GM21360 (cell line): ENCODE results near the gene EEF2K.

ENCODE experiments used
- ATAC-seq: cut with Tn5 transposase; IDR thresholded peaks from one replicate; pipeline ENCODE4 v1.9.1; 2021; ENCODE audit warnings: mild to moderate bottlenecking, moderate library complexity; ENCODE audit not compliant: unreplicated experiment

Gene EEF2K

GRCh38 chr16:22314661-22315626, 108.9 kb downstream of the EEF2K start:
- ATAC-seq: no peak

DNA sequence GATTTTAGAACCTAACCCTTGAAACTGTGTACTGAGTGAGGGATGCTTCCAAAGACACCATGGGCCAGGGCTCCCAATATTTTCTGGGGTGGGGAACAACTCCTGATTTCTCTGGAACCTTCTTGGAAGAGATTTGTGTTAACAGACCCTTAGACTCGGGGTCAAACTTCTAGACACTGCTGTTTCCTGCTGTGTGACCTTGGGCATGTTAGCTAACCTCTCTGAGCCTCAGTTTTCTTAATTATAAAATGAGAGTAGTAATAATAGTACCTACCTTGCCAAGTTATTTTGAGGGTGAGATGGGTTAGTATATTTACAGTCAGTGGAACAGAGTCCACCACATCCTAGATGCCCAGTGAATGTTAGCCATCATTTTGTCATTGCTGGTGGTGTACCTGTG, 109.9 kb downstream of the EEF2K start:
- ATAC-seq: no peak

DNA sequence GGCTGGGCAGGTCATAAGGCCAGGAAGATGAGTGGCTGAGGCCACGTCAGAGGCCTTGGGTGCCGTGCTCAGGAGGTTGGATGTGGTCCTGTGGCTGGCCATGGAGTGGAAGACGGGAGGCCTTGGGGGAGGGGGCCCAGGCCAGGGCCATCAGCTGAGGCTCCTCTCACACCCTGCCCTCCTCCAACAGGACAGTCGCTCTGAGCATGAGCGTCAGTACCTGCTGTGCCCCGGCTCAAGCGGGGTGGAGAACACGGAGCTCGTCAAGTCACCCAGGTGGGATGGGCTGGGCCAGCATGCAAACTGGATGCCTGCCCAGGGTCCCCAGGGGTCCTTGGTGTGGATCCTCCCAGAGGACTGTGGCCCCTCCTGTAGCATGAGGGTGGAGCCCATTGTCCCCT, 110.3 kb downstream of the EEF2K start:
- ATAC-seq: no peak

DNA sequence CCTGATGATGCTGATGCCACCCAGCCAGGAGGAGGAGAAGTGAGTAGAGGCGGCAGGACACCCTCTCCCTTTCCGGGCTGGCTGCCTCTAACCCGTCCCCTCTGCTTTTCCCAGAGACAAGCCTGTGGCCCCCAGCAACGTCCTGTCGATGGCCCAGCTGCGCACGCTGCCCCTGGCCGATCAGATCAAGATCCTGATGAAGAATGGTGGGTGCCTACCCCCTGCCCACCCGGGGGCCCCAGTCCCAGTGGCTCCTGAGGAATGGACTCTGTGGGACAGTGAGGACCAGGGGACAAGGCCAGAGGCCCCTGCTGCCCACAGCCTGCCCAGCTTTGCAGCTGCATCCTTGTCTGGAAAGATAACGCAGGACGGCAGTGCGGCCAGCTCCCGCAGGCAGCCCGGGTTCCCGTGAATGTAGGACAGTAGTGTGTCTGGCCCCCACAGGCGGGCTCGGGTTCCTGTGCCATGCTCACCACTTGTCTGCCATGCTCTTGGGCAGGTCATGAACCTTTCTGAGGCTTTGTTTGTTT, 111.0 kb downstream of the EEF2K start:
- no peak for ATAC-seq

GRCh38 chr16:22317625-22318024, 111.5 kb downstream of the EEF2K start:
- ATAC-seq: no peak

DNA sequence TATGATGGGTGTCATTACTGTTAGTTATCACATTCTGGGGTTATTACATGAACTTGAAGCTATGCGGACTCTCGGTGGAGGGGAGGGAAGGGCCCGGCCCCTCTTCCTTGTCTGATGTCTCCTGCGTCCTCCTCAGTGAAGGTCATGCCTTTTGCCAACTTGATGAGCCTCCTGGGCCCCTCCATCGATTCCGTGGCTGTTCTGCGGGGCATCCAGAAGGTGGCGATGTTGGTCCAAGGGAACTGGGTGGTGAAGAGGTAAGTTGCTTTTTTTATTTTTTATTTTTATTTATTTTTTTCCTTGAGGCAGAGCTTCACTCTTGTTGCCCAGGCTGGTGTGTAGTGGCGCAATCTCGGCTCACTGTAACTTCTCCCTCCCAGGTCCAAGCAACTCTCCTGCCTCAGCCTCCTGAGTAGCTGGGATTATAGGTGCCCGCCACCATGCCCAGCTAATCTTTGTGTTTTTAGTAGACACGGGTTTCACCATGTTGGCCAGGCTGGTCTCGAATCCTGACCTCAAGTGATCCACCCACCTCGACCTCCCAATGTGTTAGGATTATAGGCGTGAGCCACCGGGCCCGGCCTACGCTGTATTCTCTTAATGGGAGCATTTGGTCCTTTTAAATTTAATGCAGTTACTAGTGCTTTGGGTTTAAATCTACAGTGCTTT, 112.7 kb downstream of the EEF2K start:
- ATAC-seq: no peak

GRCh38 chr16:22320572-22321339, 114.7 kb downstream of the EEF2K start:
- ATAC-seq: no peak

- ATAC-seq: no peak
Observed at GRCh38 chr16:22321340-22322001, 115.4 kb downstream of the EEF2K start.

- no peak for ATAC-seq
Observed at GRCh38 chr16:22322021-22322471, 116.0 kb downstream of the EEF2K start.

DNA sequence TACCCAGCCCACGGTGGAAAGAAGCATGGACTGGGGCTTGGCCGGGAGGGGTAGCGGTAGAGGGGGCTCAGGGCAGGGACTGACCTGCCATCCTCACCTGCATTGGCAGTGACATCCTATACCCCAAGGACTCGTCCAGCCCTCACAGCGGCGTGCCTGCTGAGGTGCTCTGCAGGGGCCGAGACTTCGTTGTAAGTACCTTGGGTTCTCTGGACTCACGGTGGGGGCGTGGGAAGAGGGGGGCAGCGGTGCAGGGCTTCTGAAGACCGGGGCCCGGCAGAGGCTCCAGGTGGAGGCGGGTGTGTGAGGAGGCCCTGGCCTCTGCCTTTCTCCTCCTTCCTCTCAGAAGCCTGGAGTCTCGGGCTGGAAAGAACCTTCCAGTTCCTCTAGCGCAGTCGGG, 116.7 kb downstream of the EEF2K start:
- no peak for ATAC-seq

- ATAC-seq: no peak
Observed at GRCh38 chr16:22323173-22323958, 117.3 kb downstream of the EEF2K start.

DNA sequence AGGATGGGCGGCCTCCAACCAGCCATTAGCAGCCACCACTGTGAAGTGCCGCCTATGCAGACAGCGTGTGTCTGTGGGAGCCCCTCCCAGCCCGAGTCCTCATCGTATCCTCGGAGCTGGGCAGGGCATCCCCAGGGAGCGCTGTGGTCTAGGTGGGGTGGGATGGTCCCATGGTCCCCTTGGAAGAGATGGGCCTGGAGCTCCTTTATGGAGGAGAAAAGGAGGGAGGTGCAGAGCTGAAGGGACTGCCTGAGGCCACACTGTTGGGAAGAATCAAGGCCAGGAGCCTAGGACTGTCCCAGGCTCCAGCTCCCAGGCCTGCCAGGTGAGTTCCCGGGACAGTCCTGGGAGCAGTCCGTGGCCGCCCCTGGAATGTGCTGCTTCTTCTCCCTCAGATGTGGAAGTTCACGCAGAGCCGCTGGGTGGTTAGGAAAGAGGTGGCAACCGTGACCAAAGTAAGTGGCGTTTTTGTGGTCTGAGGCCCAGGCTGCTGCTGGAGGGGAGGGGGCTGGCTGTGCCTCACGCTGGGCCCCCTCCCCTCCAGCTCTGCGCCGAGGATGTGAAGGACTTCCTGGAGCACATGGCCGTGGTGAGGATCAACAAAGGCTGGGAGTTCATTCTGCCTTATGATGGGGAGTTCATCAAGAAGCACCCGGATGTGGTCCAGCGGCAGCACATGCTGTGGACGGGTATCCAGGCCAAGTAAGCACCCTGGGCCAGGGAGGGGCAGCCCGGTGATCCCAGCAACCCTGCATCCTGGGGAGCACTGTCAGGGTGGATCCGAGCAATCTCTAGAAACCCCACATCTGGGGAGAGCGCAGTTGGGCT, 118.1 kb downstream of the EEF2K start:
- ATAC-seq: no peak

- no peak for ATAC-seq
Observed at GRCh38 chr16:22324787-22325597, 118.9 kb downstream of the EEF2K start.

- no peak for ATAC-seq
Observed at GRCh38 chr16:22325598-22326368, 119.7 kb downstream of the EEF2K start.

DNA sequence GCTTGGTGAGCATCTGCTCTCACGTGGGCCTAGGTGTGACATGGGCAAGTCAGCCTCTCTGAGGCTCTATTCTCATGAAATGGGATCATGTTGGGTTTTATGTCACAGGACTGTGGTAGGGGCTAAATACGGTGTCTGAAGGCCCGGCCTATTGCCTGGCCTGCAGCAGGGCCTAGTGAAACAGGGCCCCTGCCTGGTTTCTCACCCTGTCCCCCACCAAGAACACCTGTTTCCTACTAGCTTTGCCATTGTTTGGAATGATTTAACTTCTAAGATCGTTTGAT, 120.2 kb downstream of the EEF2K start:
- ATAC-seq: no peak

DNA sequence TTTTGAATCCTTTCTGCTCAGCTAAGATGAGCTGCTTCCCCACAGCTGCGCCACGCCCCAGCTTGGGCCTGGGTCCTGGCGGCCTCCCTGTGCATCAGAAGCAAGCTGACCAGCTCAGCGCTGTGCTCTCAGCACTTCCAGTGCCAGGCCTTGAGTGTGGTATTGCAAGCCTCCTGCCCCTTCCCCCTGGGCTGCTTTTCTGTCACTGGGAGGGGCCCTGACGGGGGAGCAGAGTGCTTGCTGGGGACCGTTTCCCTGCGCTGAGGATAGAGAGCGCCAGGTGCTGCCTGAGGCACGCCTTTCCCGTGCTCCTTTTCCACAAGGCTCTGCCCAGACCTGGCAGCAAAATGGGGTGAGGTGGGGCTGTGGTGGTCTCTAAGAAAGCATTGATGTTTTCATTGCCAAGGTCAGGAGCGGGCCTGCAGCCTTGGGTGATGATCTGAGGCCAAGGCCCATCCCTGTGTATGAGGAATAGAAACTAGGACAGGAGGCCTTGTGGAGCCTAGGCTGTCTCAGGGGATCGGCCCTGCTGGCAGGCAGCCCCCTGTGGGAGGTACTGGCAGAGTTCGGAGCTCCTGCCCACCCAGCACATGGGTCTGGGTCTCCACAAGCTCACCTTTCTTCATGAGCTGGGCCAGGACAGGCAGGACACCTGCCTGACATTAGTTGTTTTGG, 120.8 kb downstream of the EEF2K start:
- no peak for ATAC-seq

DNA sequence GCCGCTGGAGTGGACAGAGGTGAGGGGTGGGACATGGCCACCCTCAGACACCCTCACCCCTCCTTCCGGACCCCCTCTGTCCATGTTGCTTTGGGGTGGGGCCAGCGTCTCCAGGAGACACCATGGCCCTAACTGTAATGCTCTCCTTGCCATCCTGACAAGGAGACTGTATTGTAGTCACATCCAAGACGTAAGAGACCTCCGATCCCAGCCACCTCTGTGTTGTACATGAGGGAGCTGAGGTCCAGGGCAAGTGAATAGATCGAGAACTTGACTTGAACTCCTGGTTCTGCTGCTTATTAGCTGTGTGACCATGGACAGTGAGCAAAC, 121.3 kb downstream of the EEF2K start:
- ATAC-seq: no peak
